ENCODE data around the gene ENTREP1.

Gene ENTREP1

DNA sequence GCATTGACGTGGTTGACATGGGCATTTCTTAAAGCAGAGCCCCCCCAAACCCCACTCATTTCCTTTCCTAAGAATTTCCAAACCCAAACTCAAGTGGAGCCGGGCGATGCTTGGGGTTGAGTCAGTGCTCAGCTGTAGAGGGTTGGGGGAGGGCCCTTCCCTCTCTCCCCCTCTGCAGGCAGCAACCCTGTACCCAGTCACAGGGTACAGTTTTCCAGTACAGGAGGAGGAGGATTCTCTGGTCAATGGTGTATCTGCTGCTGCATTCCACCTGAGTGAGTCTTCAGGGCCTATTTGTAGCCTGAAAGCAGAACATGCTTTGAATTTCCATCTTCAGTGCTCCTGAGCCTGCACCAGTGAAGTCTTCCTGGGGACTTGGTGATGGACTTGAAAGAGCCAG lies 55.8 kb downstream of the ENTREP1 start:
- Histone ChIP-seq H3K27ac (ENCODE audit: insufficient read depth in 1 of 2, low read depth in 1 of 2, low read length in 2 of 2, poor library complexity in 1 of 2, severe bottlenecking in 2 of 2) (no peak overlapping the region), H3K4me1 (ENCODE audit: control extremely low read depth in 1 of 4, control insufficient read depth in 4 of 4, insufficient read depth in 4 of 4, low read length in 3 of 4) (peaks cover 0 to 15% (median 4%) of the 10 kb centered on the region in 4 experiments), H3K4me3 (ENCODE audit: control insufficient read depth in 1 of 7, extremely low read depth in 1 of 7, insufficient read depth in 4 of 7, low read depth in 2 of 7, low read length in 6 of 7) (no peak overlapping the region), H3K27me3 (replicated peaks in 2 of 5; ENCODE audit: control insufficient read depth in 4 of 5, insufficient read depth in 5 of 5, low read length in 4 of 5) (no peaks in the 10 kb centered on the region), H3K9me3 (ENCODE audit: control extremely low read depth in 1 of 5, control insufficient read depth in 4 of 5, insufficient read depth in 2 of 5, low read depth in 1 of 5, low read length in 4 of 5) (no peaks in the 10 kb centered on the region), H3K36me3 (ENCODE audit: control insufficient read depth in 4 of 4, insufficient read depth in 4 of 4, low read length in 3 of 4) (no peaks in the 10 kb centered on the region)
- ChIA-PET CTCF (no interaction called here), POLR2A (no interaction called here)
- no peak for DNase-seq
- WGBS (ENCODE audit: insufficient coverage): no CpG with 5 or more reads among the region's 3 CpGs

GRCh38 chr9:69382135-69382534 lies 57.1 kb downstream of the ENTREP1 start:
- WGBS (ENCODE audit: insufficient coverage): 94% methylated on average over 3 of the region's 4 CpGs
- no peak overlapping the region for H3K4me3 ChIP-seq (ENCODE audit: control insufficient read depth in 1 of 7, extremely low read depth in 1 of 7, insufficient read depth in 4 of 7, low read depth in 2 of 7, low read length in 6 of 7)
- ChIA-PET POLR2A (no interaction called here), CTCF (no interaction called here)
- H3K27ac ChIP-seq (ENCODE audit: insufficient read depth in 1 of 2, low read depth in 1 of 2, low read length in 2 of 2, poor library complexity in 1 of 2, severe bottlenecking in 2 of 2): no peak overlapping the region
- H3K27me3 ChIP-seq (replicated peaks in 2 of 5; ENCODE audit: control insufficient read depth in 4 of 5, insufficient read depth in 5 of 5, low read length in 4 of 5): no peaks in the 10 kb centered on the region
- DNase-seq: no peak
- H3K4me1 ChIP-seq (ENCODE audit: control extremely low read depth in 1 of 4, control insufficient read depth in 4 of 4, insufficient read depth in 4 of 4, low read length in 3 of 4): peaks cover 0 to 18% (median 5%) of the 10 kb centered on the region in 4 experiments
- H3K9me3 ChIP-seq (ENCODE audit: control extremely low read depth in 1 of 5, control insufficient read depth in 4 of 5, insufficient read depth in 2 of 5, low read depth in 1 of 5, low read length in 4 of 5): no peaks in the 10 kb centered on the region
- H3K36me3 ChIP-seq (ENCODE audit: control insufficient read depth in 4 of 4, insufficient read depth in 4 of 4, low read length in 3 of 4): no peaks in the 10 kb centered on the region

- ChIA-PET CTCF (no interaction called here), POLR2A (no interaction called here)
- Histone ChIP-seq H3K36me3 (ENCODE audit: control insufficient read depth in 4 of 4, insufficient read depth in 4 of 4, low read length in 3 of 4) (no peaks in the 10 kb centered on the region), H3K4me1 (ENCODE audit: control extremely low read depth in 1 of 4, control insufficient read depth in 4 of 4, insufficient read depth in 4 of 4, low read length in 3 of 4) (peaks cover 0 to 18% (median 5%) of the 10 kb centered on the region in 4 experiments), H3K27me3 (replicated peaks in 2 of 5; ENCODE audit: control insufficient read depth in 4 of 5, insufficient read depth in 5 of 5, low read length in 4 of 5) (no peaks in the 10 kb centered on the region), H3K4me3 (ENCODE audit: control insufficient read depth in 1 of 7, extremely low read depth in 1 of 7, insufficient read depth in 4 of 7, low read depth in 2 of 7, low read length in 6 of 7) (no peak overlapping the region), H3K27ac (ENCODE audit: insufficient read depth in 1 of 2, low read depth in 1 of 2, low read length in 2 of 2, poor library complexity in 1 of 2, severe bottlenecking in 2 of 2) (no peak overlapping the region), H3K9me3 (ENCODE audit: control extremely low read depth in 1 of 5, control insufficient read depth in 4 of 5, insufficient read depth in 2 of 5, low read depth in 1 of 5, low read length in 4 of 5) (no peaks in the 10 kb centered on the region)
- peak; percentile 22 to 77 (median 63) for DNase-seq
- WGBS (ENCODE audit: insufficient coverage): 94% methylated on average over 4 of the region's 6 CpGs
Measured at GRCh38 chr9:69385581-69386033, 60.6 kb downstream of the ENTREP1 start.

DNA sequence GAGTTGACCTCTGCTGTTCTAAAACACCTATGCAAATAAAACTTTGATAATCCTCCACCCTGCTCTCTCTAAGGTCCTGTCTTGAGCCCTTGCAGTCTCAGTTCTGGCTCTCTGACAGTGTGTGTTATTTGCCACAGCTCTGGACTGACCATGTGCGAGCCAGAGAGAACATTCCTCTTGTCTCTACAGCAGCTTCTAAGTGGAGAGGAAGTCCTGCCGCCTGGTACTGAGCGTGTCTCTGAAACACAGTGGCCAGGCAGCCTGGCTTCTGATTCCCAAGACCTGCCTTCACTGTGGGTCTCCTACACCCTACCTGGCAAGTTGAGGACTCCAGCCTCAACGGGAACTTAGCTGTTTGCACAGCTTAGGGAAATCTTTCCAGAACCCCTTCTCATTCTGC lies 61.6 kb downstream of the ENTREP1 start:
- Histone ChIP-seq H3K9me3 (ENCODE audit: control extremely low read depth in 1 of 5, control insufficient read depth in 4 of 5, insufficient read depth in 2 of 5, low read depth in 1 of 5, low read length in 4 of 5) (peaks cover 0 to 1% (median 0%) of the 10 kb centered on the region in 5 experiments), H3K36me3 (ENCODE audit: control insufficient read depth in 4 of 4, insufficient read depth in 4 of 4, low read length in 3 of 4) (no peaks in the 10 kb centered on the region), H3K27ac (ENCODE audit: insufficient read depth in 1 of 2, low read depth in 1 of 2, low read length in 2 of 2, poor library complexity in 1 of 2, severe bottlenecking in 2 of 2) (no peak overlapping the region), H3K4me1 (ENCODE audit: control extremely low read depth in 1 of 4, control insufficient read depth in 4 of 4, insufficient read depth in 4 of 4, low read length in 3 of 4) (peaks cover 0 to 18% (median 5%) of the 10 kb centered on the region in 4 experiments), H3K4me3 (ENCODE audit: control insufficient read depth in 1 of 7, extremely low read depth in 1 of 7, insufficient read depth in 4 of 7, low read depth in 2 of 7, low read length in 6 of 7) (no peak overlapping the region), H3K27me3 (replicated peaks in 2 of 5; ENCODE audit: control insufficient read depth in 4 of 5, insufficient read depth in 5 of 5, low read length in 4 of 5) (no peaks in the 10 kb centered on the region)
- POLR2A ChIA-PET: no interaction called here
- peak in 1 of 3 donors; percentile 6 for DNase-seq
- 68% methylated on average over 4 of the region's 4 CpGs for WGBS (ENCODE audit: insufficient coverage)
- CTCF ChIA-PET: no interaction called here

DNA sequence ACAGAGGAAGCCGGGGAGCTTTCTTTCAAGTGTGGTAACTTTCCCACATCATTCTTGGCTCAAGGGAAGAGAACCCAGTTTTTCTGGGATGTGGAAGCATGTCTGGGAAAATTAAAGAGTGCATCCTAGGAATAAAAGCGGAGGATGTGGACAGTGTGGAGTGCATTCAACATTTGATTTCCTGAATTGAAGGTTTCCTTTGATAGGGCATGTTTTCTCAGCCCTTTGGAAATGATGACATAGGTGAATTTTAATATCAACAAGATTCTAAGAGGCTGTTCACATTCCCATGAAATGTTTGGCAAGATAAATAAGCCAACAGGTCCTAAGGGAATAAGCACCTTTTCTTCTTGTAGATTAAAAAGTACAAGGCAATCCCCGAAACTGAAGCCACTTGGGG lies 63.6 kb downstream of the ENTREP1 start:
- CTCF ChIA-PET: no interaction called here
- Histone ChIP-seq H3K27ac (ENCODE audit: insufficient read depth in 1 of 2, low read depth in 1 of 2, low read length in 2 of 2, poor library complexity in 1 of 2, severe bottlenecking in 2 of 2) (no peak overlapping the region), H3K9me3 (ENCODE audit: control extremely low read depth in 1 of 5, control insufficient read depth in 4 of 5, insufficient read depth in 2 of 5, low read depth in 1 of 5, low read length in 4 of 5) (peaks cover 0 to 2% (median 0%) of the 10 kb centered on the region in 5 experiments), H3K4me1 (ENCODE audit: control extremely low read depth in 1 of 4, control insufficient read depth in 4 of 4, insufficient read depth in 4 of 4, low read length in 3 of 4) (peaks cover 0 to 18% (median 5%) of the 10 kb centered on the region in 4 experiments), H3K4me3 (ENCODE audit: control insufficient read depth in 1 of 7, extremely low read depth in 1 of 7, insufficient read depth in 4 of 7, low read depth in 2 of 7, low read length in 6 of 7) (no peak overlapping the region), H3K36me3 (ENCODE audit: control insufficient read depth in 4 of 4, insufficient read depth in 4 of 4, low read length in 3 of 4) (no peaks in the 10 kb centered on the region), H3K27me3 (replicated peaks in 2 of 5; ENCODE audit: control insufficient read depth in 4 of 5, insufficient read depth in 5 of 5, low read length in 4 of 5) (no peaks in the 10 kb centered on the region)
- WGBS (ENCODE audit: insufficient coverage): 100% methylated on average over 2 of the region's 3 CpGs
- DNase-seq: no peak
- POLR2A ChIA-PET: no interaction called here

DNA sequence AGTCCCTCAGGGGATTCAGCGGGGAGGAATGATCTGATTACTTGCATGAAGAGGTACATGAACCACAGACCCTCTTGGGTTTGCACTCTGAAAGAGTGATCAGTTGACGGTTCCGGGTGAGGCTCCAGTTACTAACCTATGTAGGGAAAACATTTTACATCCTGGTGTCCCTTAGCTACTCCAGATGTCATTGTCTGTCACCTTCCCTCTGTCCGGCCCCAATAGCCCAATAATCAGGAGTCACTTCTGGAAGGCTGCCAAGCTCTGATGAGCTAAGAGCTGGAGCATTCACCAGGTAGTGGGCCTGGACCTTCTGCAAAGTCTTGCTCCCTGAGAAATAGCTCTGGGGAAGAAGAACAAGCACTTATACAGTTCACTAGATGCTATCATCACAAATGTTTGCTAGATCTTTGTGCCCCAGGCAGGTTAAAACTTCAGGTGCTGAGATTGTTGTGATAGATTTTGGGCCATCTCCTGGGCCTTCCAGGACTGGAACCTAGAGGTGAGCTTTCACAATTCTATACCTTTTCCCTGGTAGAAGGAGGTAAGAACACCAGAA lies 64.5 kb downstream of the ENTREP1 start:
- Histone ChIP-seq H3K9me3 (ENCODE audit: control extremely low read depth in 1 of 5, control insufficient read depth in 4 of 5, insufficient read depth in 2 of 5, low read depth in 1 of 5, low read length in 4 of 5) (peaks cover 0 to 2% (median 0%) of the 10 kb centered on the region in 5 experiments), H3K27me3 (replicated peaks in 2 of 5; ENCODE audit: control insufficient read depth in 4 of 5, insufficient read depth in 5 of 5, low read length in 4 of 5) (no peaks in the 10 kb centered on the region), H3K4me3 (ENCODE audit: control insufficient read depth in 1 of 7, extremely low read depth in 1 of 7, insufficient read depth in 4 of 7, low read depth in 2 of 7, low read length in 6 of 7) (no peak overlapping the region), H3K36me3 (ENCODE audit: control insufficient read depth in 4 of 4, insufficient read depth in 4 of 4, low read length in 3 of 4) (no peaks in the 10 kb centered on the region), H3K27ac (ENCODE audit: insufficient read depth in 1 of 2, low read depth in 1 of 2, low read length in 2 of 2, poor library complexity in 1 of 2, severe bottlenecking in 2 of 2) (no peak overlapping the region), H3K4me1 (ENCODE audit: control extremely low read depth in 1 of 4, control insufficient read depth in 4 of 4, insufficient read depth in 4 of 4, low read length in 3 of 4) (peaks cover 0 to 16% (median 4%) of the 10 kb centered on the region in 4 experiments)
- ChIA-PET CTCF (interaction anchor here (1.7 kb wide), 1 partner anchor 33 kb away, joined by 4 read pairs; no protein-coding TSS in a partner anchor), POLR2A (no interaction called here)
- WGBS (ENCODE audit: insufficient coverage): 100% methylated on average over 1 of the region's 4 CpGs
- DNase-seq: no peak

DNA sequence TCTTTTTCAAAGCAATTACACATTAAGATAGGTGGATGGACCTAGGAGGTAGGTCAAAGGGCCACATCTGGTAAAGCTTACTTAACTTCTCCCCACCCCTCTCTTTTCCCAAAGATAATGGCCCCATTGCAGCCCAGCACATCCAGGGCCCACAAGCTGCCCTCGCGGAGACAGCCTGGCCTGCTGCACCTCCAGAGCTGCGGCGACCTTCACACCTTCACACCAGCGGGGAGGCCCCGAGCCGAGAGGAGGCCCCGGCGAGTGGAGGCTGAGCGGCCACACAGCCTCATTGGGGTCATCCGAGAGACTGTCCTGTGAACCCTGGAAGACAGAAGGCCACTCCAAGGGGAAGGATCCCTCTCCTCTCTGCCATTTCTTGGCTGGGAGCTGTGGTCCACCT lies 66.5 kb downstream of the ENTREP1 start:
- H3K36me3 ChIP-seq (ENCODE audit: control insufficient read depth in 4 of 4, insufficient read depth in 4 of 4, low read length in 3 of 4): no peaks in the 10 kb centered on the region
- peaks cover 0 to 2% (median 0%) of the 10 kb centered on the region in 4 experiments for H3K4me1 ChIP-seq (ENCODE audit: control extremely low read depth in 1 of 4, control insufficient read depth in 4 of 4, insufficient read depth in 4 of 4, low read length in 3 of 4)
- H3K27ac ChIP-seq (ENCODE audit: insufficient read depth in 1 of 2, low read depth in 1 of 2, low read length in 2 of 2, poor library complexity in 1 of 2, severe bottlenecking in 2 of 2): no peak overlapping the region
- peaks cover 0 to 2% (median 0%) of the 10 kb centered on the region in 5 experiments for H3K9me3 ChIP-seq (ENCODE audit: control extremely low read depth in 1 of 5, control insufficient read depth in 4 of 5, insufficient read depth in 2 of 5, low read depth in 1 of 5, low read length in 4 of 5)
- ChIA-PET POLR2A (no interaction called here), CTCF (no interaction called here)
- DNase-seq: no peak
- H3K4me3 ChIP-seq (ENCODE audit: control insufficient read depth in 1 of 7, extremely low read depth in 1 of 7, insufficient read depth in 4 of 7, low read depth in 2 of 7, low read length in 6 of 7): no peak overlapping the region
- H3K27me3 ChIP-seq (replicated peaks in 2 of 5; ENCODE audit: control insufficient read depth in 4 of 5, insufficient read depth in 5 of 5, low read length in 4 of 5): no peaks in the 10 kb centered on the region
- 99% methylated on average over 11 of the region's 11 CpGs for WGBS (ENCODE audit: insufficient coverage)
